Measurements from ENCODE around the gene SCYGR5. TPM values are rescaled to one million over a fixed set of nuclear protein-coding genes. Genes with fewer than 3 reads are reported as not detected.
A peak's percentile ranks its signal among the peaks of the same experiment; 100 is the strongest.

The SCYGR5 gene
- total and polyA plus RNA-seq, 2 of the 8 experiments (the other 6 are each of a cell fraction or from before 2014, with no cell fraction given): not detected

GRCh38 chr2:227661025-227661649 lies 5.5 kb upstream of the SCYGR5 start:
- WGBS, 2 experiments (ENCODE audit: extremely low coverage in 1 of 2, insufficient coverage in 1 of 2, insufficient read length in 1 of 2, insufficient replicate concordance in 2 of 2, low coverage in 1 of 2, low lambda C conversion rate in 2 of 2, missing lambda C conversion rate in 1 of 2): 50% methylated on average over 7 of the region's 7 CpGs; no CpG with 5 or more reads in 1 of the 2 experiments
- no peak overlapping the region for H3K9ac ChIP-seq (replicated peaks in 1 of 4; ENCODE audit: extremely low read depth in 1 of 4, low read depth in 3 of 4, low read length in 3 of 4)
- no peak overlapping the region for H2BK15ac ChIP-seq (ENCODE audit: low read length)
- ChIA-PET POLR2A (ENCODE audit: partially characterized antibody) (interaction anchor here (1.2 kb wide), 1 partner anchor 187 kb away, joined by 3 read pairs; no protein-coding TSS in a partner anchor), CTCF (ENCODE audit: partially characterized antibody) (interaction anchor here (0.5 to 4.3 kb wide), 4 partner anchors 17 to 493 kb away, joined by 3 to 92 read pairs (median 3); no protein-coding TSS in a partner anchor)
- H3K27ac ChIP-seq (ENCODE audit: low read depth, low read length): no peak overlapping the region
- DNase-seq (ENCODE audit: low read depth in 1 of 2, low spot score in 2 of 2) (peak in 1 of 2 experiments; percentile 27), FAIRE-seq (peak; percentile 63)
- no peaks in the 10 kb centered on the region for H3K79me2 ChIP-seq (ENCODE audit: control insufficient read depth in 1 of 2, insufficient read depth in 2 of 2, low read length in 2 of 2)
- H2AFZ ChIP-seq (ENCODE audit: low read length): peak overlapping the region; percentile 60
- peaks cover 0 to 10% (median 4%) of the 10 kb centered on the region in 4 experiments; a peak in 4 of 7 replicates for H3K4me1 ChIP-seq (replicated peaks in 1 of 4; ENCODE audit: control insufficient read depth in 3 of 4, insufficient read depth in 4 of 4, low read length in 3 of 4)
- no peak overlapping the region; the same call in 1 of the 2 replicates for H2BK12ac ChIP-seq (ENCODE audit: low read depth, low read length)
- H2BK20ac ChIP-seq (ENCODE audit: low read length): no peak overlapping the region
- H3K4me2 ChIP-seq (ENCODE audit: insufficient read depth in 1 of 2, low read depth in 2 of 2, low read length in 2 of 2): peak overlapping the region; percentile 4 to 48; a peak in 2 of 4 replicates
- H3K23ac ChIP-seq (ENCODE audit: insufficient read length): no peak overlapping the region
- H3K27me3 ChIP-seq (replicated peaks in 1 of 4; ENCODE audit: control insufficient read depth in 3 of 4, extremely low read depth in 1 of 4, insufficient read depth in 3 of 4, low read length in 3 of 4): no peaks in the 10 kb centered on the region
- no peaks in the 10 kb centered on the region for H3K9me3 ChIP-seq (ENCODE audit: insufficient read depth in 2 of 2, low read depth in 1 of 2, low read length in 1 of 2)
- H3K36me3 ChIP-seq (ENCODE audit: control insufficient read depth in 2 of 4, insufficient read depth in 4 of 4, low read length in 3 of 4): no peaks in the 10 kb centered on the region
- H3K4ac ChIP-seq (replicated peaks; ENCODE audit: insufficient read length, low read depth, low read length): no peak overlapping the region
- no peak overlapping the region for H3K56ac ChIP-seq (replicated peaks; ENCODE audit: insufficient read length, low read depth, low read length)
- H3K14ac ChIP-seq (ENCODE audit: insufficient read length): no peak overlapping the region
- no peak overlapping the region; the same call in 1 of the 2 replicates for H3K18ac ChIP-seq (ENCODE audit: extremely low read depth, low read length)
- H3K23me2 ChIP-seq (ENCODE audit: low read depth, low read length): no peaks in the 10 kb centered on the region
- H4K8ac ChIP-seq (ENCODE audit: extremely low read depth, insufficient read depth, low read length): no peak overlapping the region
- H3K79me1 ChIP-seq (ENCODE audit: low read depth, low read length): no peaks in the 10 kb centered on the region
- no peak overlapping the region for H4K91ac ChIP-seq (replicated peaks; ENCODE audit: insufficient read length, low read length)
- H3K4me3 ChIP-seq (ENCODE audit: extremely low read depth in 1 of 4, insufficient read depth in 2 of 4, low read depth in 3 of 4, low read length in 4 of 4): no peak overlapping the region
- H4K20me1 ChIP-seq (replicated peaks in 1 of 2; ENCODE audit: control insufficient read depth in 1 of 2, insufficient read depth in 2 of 2, low read length in 2 of 2): no peaks in the 10 kb centered on the region
- H4K5ac ChIP-seq (ENCODE audit: insufficient read length, low read depth, low read length): no peak overlapping the region
- no peak overlapping the region for H2AK5ac ChIP-seq (ENCODE audit: low read depth, low read length)
- no peak overlapping the region for H2BK120ac ChIP-seq (replicated peaks; ENCODE audit: low read depth, low read length)
- no peak overlapping the region for H2BK5ac ChIP-seq (ENCODE audit: low read depth, low read length)
- no peak for TF ChIP-seq SP4 (IDR thresholded peaks at IDR 0.05; ENCODE audit: low read length)
- no peak for TF ChIP-seq E2F6 (IDR thresholded peaks at IDR 0.05)
- no peak for TF ChIP-seq TEAD4 (IDR thresholded peaks at IDR 0.05; ENCODE audit: low read depth, low read length)
- 0 out of 2 replicates have a peak, but pooled peaks have one; percentile 15 for TF ChIP-seq USF2 (IDR thresholded peaks at IDR 0.05; ENCODE audit: low read length)
- TF ChIP-seq CREB1 (IDR thresholded peaks at IDR 0.05): no peak
- TF ChIP-seq BRCA1 (IDR thresholded peaks at IDR 0.05; ENCODE audit: low read depth, low read length): no peak
- no peak for TF ChIP-seq JUND (IDR thresholded peaks at IDR 0.05; ENCODE audit: low read length)
- no peak for TF ChIP-seq RAD21 (IDR thresholded peaks at IDR 0.05 in 1 of 2, conservative IDR thresholded peaks at IDR 0.05 in 1 of 2; ENCODE audit: low read depth in 2 of 2, low read length in 2 of 2)
- TF ChIP-seq RBBP5 (IDR thresholded peaks at IDR 0.05; ENCODE audit: borderline replicate concordance, low read depth, low read length): no peak
- TF ChIP-seq TAF1 (IDR thresholded peaks at IDR 0.05; ENCODE audit: low read depth, low read length): no peak
- TF ChIP-seq ASH2L (IDR thresholded peaks at IDR 0.05; ENCODE audit: low read length): peak; percentile 55
